ENCODE results near the gene OR13A1.
"Not testable (repeated sequence)": the region's sequence is repeated elsewhere in the genome, so short reads cannot be mapped to it uniquely, and the experiment has no call there.

Gene OR13A1

GRCh38 chr10:45315508-45315907 lies at the start of gene OR13A1:
Gene OR13A1, minus strand, starts transcription at chr10:45315608. Its CDS starts 11,186 bp downstream, at chr10:45304422.
- no peak for DNase-seq (ENCODE audit: low read depth in 2 of 2)

- not testable (repeated sequence) for DNase-seq (ENCODE audit: low read depth in 2 of 2)
Observed at GRCh38 chr10:45361983-45362799, 46.8 kb upstream of the OR13A1 start.

GRCh38 chr10:45358961-45359360 lies 43.6 kb upstream of the OR13A1 start:
- DNase-seq (ENCODE audit: low read depth in 2 of 2), result not testable (repeated sequence)

- DNase-seq (ENCODE audit: low read depth in 2 of 2), result no peak
Observed at GRCh38 chr10:45355494-45355893, 40.1 kb upstream of the OR13A1 start.

GRCh38 chr10:45354261-45354660 lies 38.9 kb upstream of the OR13A1 start:
- no peak for DNase-seq (ENCODE audit: low read depth in 2 of 2)

GRCh38 chr10:45353186-45353585 lies 37.8 kb upstream of the OR13A1 start:
- DNase-seq (ENCODE audit: low read depth in 2 of 2), result no peak

GRCh38 chr10:45348196-45348765 lies 32.9 kb upstream of the OR13A1 start:
- DNase-seq (ENCODE audit: low read depth in 2 of 2), result not testable (repeated sequence)

GRCh38 chr10:45347464-45347863 lies 32.1 kb upstream of the OR13A1 start:
- not testable (repeated sequence) for DNase-seq (ENCODE audit: low read depth in 2 of 2)

GRCh38 chr10:45346652-45347335 lies 31.4 kb upstream of the OR13A1 start:
- not testable (repeated sequence) for DNase-seq (ENCODE audit: low read depth in 2 of 2)

GRCh38 chr10:45340420-45340819 lies 25.0 kb upstream of the OR13A1 start:
- DNase-seq (ENCODE audit: low read depth in 2 of 2), result not testable (repeated sequence)

- DNase-seq (ENCODE audit: low read depth in 2 of 2), result no peak
Observed at GRCh38 chr10:45339894-45340293, 24.5 kb upstream of the OR13A1 start.

GRCh38 chr10:45331824-45332223 lies 16.4 kb upstream of the OR13A1 start:
- not testable (repeated sequence) for DNase-seq (ENCODE audit: low read depth in 2 of 2)

- DNase-seq (ENCODE audit: low read depth in 2 of 2), result not testable (repeated sequence)
Observed at GRCh38 chr10:45326864-45327263, 11.5 kb upstream of the OR13A1 start.

- DNase-seq (ENCODE audit: low read depth in 2 of 2), result no peak
Observed at GRCh38 chr10:45325116-45325515, 9.7 kb upstream of the OR13A1 start.

- DNase-seq (ENCODE audit: low read depth in 2 of 2), result no peak
Observed at GRCh38 chr10:45319702-45320101, 4.3 kb upstream of the OR13A1 start.

GRCh38 chr10:45313264-45313873 lies 2.0 kb downstream of the OR13A1 start:
- no peak for DNase-seq (ENCODE audit: low read depth in 2 of 2)

GRCh38 chr10:45308707-45309106 lies 6.7 kb downstream of the OR13A1 start:
- no peak for DNase-seq (ENCODE audit: low read depth in 2 of 2)

GRCh38 chr10:45302573-45302972 lies 12.8 kb downstream of the OR13A1 start:
- no peak for DNase-seq (ENCODE audit: low read depth in 2 of 2)

- not testable (repeated sequence) for DNase-seq (ENCODE audit: low read depth in 2 of 2)
Observed at GRCh38 chr10:45298341-45298955, 17.0 kb downstream of the OR13A1 start.

GRCh38 chr10:45294681-45295080 lies 20.7 kb downstream of the OR13A1 start:
- DNase-seq (ENCODE audit: low read depth in 2 of 2), result no peak

- no peak for DNase-seq (ENCODE audit: low read depth in 2 of 2)
Observed at GRCh38 chr10:45286980-45287379, 28.4 kb downstream of the OR13A1 start.

- no peak for DNase-seq (ENCODE audit: low read depth in 2 of 2)
Observed at GRCh38 chr10:45282061-45282460, 33.3 kb downstream of the OR13A1 start.
